ENCODE results near the gene MPC1L. TPM values are rescaled to one million over a fixed set of nuclear protein-coding genes. Genes with fewer than 3 reads are reported as not detected.

Gene MPC1L
- total RNA-seq, 2 experiments from 2014 or later: not detected

DNA sequence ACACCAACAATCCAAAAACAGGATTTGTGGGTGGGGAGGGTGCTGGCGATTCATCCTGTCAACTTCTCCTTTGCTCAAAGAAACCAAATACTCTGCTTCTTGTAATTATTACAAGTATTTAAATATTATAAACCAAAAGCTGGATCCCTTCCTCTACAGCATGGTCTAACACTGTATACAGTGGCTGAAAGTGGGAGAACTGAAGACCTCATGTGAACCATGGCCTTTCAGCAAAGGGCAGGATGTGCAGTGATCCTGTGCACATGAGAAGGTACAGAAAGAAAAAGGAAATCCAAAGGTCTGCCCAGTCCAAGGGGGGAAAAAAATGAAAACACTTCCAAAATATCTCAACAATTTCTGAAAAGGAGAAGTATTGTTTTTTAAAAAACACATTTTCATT lies 29.4 kb downstream of the MPC1L start:
- Mint-ChIP-seq H3K4me3 (no peak overlapping the region), H3K36me3 (ENCODE audit: low read depth) (peaks cover 3% of the 10 kb centered on the region), H3K27ac (peak overlapping the region; percentile 55), H3K4me1 (ENCODE audit: low read depth) (peaks cover 5% of the 10 kb centered on the region), H3K27me3 (no peaks in the 10 kb centered on the region), H3K9me3 (no peaks in the 10 kb centered on the region)
- DNase-seq (no peak), ATAC-seq (no peak)
- intact Hi-C loops (cut with micrococcal nuclease): loop anchor here (5.0 kb wide), 1 partner anchor 140 kb away; no protein-coding TSS in a partner anchor
- TF ChIP-seq, protein P1, sequence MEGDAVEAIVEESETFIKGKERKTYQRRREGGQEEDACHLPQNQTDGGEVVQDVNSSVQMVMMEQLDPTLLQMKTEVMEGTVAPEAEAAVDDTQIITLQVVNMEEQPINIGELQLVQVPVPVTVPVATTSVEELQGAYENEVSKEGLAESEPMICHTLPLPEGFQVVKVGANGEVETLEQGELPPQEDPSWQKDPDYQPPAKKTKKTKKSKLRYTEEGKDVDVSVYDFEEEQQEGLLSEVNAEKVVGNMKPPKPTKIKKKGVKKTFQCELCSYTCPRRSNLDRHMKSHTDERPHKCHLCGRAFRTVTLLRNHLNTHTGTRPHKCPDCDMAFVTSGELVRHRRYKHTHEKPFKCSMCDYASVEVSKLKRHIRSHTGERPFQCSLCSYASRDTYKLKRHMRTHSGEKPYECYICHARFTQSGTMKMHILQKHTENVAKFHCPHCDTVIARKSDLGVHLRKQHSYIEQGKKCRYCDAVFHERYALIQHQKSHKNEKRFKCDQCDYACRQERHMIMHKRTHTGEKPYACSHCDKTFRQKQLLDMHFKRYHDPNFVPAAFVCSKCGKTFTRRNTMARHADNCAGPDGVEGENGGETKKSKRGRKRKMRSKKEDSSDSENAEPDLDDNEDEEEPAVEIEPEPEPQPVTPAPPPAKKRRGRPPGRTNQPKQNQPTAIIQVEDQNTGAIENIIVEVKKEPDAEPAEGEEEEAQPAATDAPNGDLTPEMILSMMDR (IDR thresholded peaks at IDR 0.05): no peak
- ChIA-PET POLR2A (interaction anchor here (0.6 kb wide), 1 partner anchor 265 kb away, joined by 3 read pairs; no protein-coding TSS in a partner anchor), CTCF (interaction anchor here (0.9 to 6.3 kb wide), 9 partner anchors 15 to 600 kb away, joined by 3 to 72 read pairs (median 3); partner anchors contain the start of gene MED14)

DNA sequence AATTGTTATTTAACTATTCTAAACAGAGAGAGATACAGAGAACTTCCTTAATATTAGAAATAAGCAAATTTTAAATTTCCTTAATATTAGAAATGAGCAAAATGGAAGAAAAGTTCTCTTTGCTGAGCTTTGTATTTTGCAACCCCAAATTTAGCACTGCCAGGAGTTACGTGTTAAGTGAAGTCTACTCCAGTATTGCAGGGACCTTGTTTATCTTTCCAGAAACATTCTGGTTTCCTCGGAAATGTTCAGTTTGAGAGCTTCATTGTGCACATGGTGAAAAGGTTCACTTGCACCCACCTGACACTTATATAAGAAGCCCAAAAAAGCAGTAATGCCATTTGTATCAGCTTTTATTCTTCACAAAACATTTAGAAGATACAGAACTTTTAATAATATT lies 30.3 kb downstream of the MPC1L start:
- no peaks in the 10 kb centered on the region for H3K9me3 Mint-ChIP-seq
- ChIA-PET CTCF (interaction anchor here (1.0 to 6.3 kb wide), 5 partner anchors 82 to 461 kb away, joined by 3 to 72 read pairs (median 3); partner anchors contain the start of gene MED14), POLR2A (no interaction called here)
- intact Hi-C loops (cut with micrococcal nuclease): loop anchor here (5.0 kb wide), 1 partner anchor 139 kb away; no protein-coding TSS in a partner anchor
- H3K27me3 Mint-ChIP-seq: no peaks in the 10 kb centered on the region
- no peak overlapping the region for H3K27ac Mint-ChIP-seq
- ATAC-seq (no peak), DNase-seq (no peak)
- TF ChIP-seq, protein P1 (IDR thresholded peaks at IDR 0.05): no peak
- peaks cover 3% of the 10 kb centered on the region for H3K4me1 Mint-ChIP-seq (ENCODE audit: low read depth)
- no peak overlapping the region for H3K4me3 Mint-ChIP-seq
- peaks cover 3% of the 10 kb centered on the region for H3K36me3 Mint-ChIP-seq (ENCODE audit: low read depth)

DNA sequence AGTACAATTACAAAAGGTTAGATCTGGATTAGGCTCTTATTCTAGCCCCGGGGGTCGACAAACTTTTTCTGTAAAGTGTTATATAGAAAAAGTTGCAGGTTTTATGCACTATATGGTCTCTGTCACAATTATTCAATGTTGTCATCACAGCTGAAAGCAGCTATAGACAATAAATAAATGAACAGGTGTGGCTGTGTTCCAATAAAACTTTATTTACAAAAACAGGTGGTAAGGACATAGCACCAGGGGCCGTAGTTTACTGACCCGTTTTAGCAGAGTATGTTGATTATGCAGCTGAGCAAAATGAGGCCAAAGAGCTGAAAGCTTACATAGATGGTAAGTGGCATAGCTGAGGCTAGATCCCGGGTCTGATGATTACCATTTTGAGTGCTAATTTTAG lies 37.2 kb downstream of the MPC1L start:
- no peak overlapping the region for H3K27ac Mint-ChIP-seq
- CTCF ChIA-PET: interaction anchor here (0.6 to 1.5 kb wide), 2 partner anchors 116 to 134 kb away, joined by 3 to 5 read pairs; no protein-coding TSS in a partner anchor

DNA sequence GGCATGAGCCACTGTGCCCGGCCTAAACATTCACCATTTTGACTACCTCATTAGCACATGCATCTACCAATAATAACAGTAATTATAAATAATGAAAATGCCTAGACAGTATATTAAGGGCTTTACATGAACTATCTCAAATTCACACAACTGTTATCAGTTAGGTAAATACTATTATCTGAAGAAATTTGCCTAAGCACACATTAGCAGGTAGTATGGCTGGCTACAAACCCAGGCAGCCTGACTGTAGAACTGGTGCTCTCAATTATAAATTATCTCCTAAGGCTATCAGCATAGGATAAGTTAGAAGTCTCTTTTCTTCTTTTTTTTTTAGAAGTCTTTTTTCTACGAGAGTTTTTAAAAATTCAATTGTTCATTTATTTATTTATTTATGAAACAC lies 38.3 kb downstream of the MPC1L start:
- Mint-ChIP-seq H3K27me3 (no peaks in the 10 kb centered on the region), H3K4me3 (no peak overlapping the region), H3K4me1 (ENCODE audit: low read depth) (peaks cover 11% of the 10 kb centered on the region), H3K27ac (no peak overlapping the region), H3K9me3 (no peaks in the 10 kb centered on the region), H3K36me3 (ENCODE audit: low read depth) (peaks cover 5% of the 10 kb centered on the region)
- TF ChIP-seq, protein P1 (IDR thresholded peaks at IDR 0.05): no peak
- intact Hi-C loops (cut with micrococcal nuclease): no loop called here
- ChIA-PET CTCF (no interaction called here), POLR2A (no interaction called here)
- no peak for ATAC-seq
- DNase-seq: no peak

More for the DNA sequence above, 37.2 kb downstream of the MPC1L start:
- intact Hi-C loops (cut with micrococcal nuclease): no loop called here
- Mint-ChIP-seq H3K9me3 (no peaks in the 10 kb centered on the region), H3K4me3 (no peak overlapping the region), H3K36me3 (ENCODE audit: low read depth) (peaks cover 5% of the 10 kb centered on the region), H3K4me1 (ENCODE audit: low read depth) (peaks cover 11% of the 10 kb centered on the region), H3K27me3 (no peaks in the 10 kb centered on the region)
- ATAC-seq: no peak
- TF ChIP-seq, protein P1 (IDR thresholded peaks at IDR 0.05): no peak
- no peak for DNase-seq
- POLR2A ChIA-PET: interaction anchor here (0.7 kb wide), 1 partner anchor 61 kb away, joined by 3 read pairs; no protein-coding TSS in a partner anchor

DNA sequence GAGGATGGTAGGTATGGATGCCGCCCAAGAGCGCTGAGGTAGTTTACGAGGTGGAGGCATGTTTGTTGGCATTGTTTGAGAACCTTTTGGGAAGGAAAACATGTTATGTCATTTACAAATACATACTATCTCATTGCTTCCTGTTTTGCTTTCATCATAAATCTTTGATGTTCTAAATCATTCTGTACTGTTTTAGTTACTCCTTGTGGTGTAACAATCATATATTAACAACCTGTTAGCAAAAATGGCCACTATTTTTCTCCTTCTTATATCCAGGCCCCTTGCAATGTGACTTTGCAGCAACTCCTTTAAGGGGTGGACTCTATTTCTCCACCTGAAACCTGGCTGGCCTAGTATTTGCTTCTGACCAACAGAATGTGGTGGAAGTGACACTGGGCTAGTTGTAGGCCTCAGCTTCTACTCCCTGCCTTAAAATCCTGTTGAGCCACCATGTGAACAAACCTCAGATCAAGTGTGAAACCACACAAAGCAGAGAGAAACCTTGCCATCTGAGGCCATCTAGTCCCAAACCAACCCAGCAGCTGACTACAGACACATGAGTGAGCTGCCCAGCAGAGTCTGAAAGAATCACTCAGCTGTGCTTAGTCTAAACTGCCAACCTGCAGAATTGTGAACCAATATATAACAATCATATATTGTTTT lies 40.0 kb downstream of the MPC1L start:
- ATAC-seq (no peak), DNase-seq (no peak)
- no peak overlapping the region for H3K4me3 Mint-ChIP-seq
- H3K27ac Mint-ChIP-seq: peak overlapping the region; percentile 45
- no peaks in the 10 kb centered on the region for H3K27me3 Mint-ChIP-seq
- ChIA-PET POLR2A (no interaction called here), CTCF (no interaction called here)
- no peaks in the 10 kb centered on the region for H3K9me3 Mint-ChIP-seq
- TF ChIP-seq, protein P1 (IDR thresholded peaks at IDR 0.05): no peak
- H3K4me1 Mint-ChIP-seq (ENCODE audit: low read depth): peaks cover 11% of the 10 kb centered on the region
- peaks cover 10% of the 10 kb centered on the region for H3K36me3 Mint-ChIP-seq (ENCODE audit: low read depth)
- intact Hi-C loops (cut with micrococcal nuclease): no loop called here

Data from activated CD8-positive, alpha-beta T cell treated with anti-CD3 and anti-CD28 coated beads for 36 hours (primary cell).